ENCODE measurements around the gene CROCC. TPM values are rescaled to one million over a fixed set of nuclear protein-coding genes. Genes with fewer than 3 reads are reported as not detected.

Gene CROCC
- total and polyA plus RNA-seq, 2 experiments from 2014 or later, result 15.1 to 106 TPM

DNA sequence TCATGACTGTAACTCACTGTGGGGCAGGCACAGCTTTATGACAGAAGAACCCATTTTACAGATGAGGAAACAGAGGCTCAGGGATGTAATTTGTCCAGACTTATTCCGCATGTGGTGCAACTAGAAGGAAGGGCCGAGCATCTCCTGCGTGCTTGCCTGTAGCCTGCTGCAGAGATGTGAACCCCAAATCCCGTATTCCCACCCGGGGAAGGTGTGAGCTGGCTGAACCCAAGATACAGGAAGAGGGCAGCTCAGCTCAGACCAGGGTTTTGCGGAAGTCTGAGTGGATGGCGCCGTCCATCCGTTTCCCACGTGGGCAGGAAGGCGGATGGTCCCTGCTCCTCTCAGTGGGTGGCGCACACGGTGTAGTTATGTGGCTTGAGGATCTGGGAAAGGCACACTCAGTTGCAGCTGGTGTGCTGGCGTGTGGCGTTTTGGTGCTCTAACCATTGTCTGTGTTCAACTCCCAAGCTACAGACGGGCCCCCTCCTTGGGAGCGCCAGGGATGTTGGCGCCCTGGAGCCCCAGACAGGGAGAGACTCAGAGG is 1.2 kb downstream of the CROCC start:
- H3K27ac ChIP-seq (ENCODE audit: low read depth), result peak overlapping the region; percentile 61; the same call in 1 of the 2 replicates
- H3K9me2 ChIP-seq (ENCODE audit: insufficient read depth), result no peaks in the 10 kb centered on the region
- peaks cover 47% of the 10 kb centered on the region for H3K79me2 ChIP-seq (replicated peaks; ENCODE audit: insufficient read depth)
- DNase-seq (ENCODE audit: low spot score) (peak; percentile 46), ATAC-seq (no peak)
- H3K4me2 ChIP-seq, result peak overlapping the region; percentile 95
- H3K4me1 Mint-ChIP-seq, result peaks cover 52% of the 10 kb centered on the region
- no peaks in the 10 kb centered on the region for H3K36me3 ChIP-seq (ENCODE audit: insufficient read depth)
- peaks cover 36% of the 10 kb centered on the region for H3K4me1 ChIP-seq (ENCODE audit: insufficient read depth)
- no peak overlapping the region; the same call in 1 of the 2 replicates for H3K27ac Mint-ChIP-seq
- H3F3A ChIP-seq (replicated peaks; ENCODE audit: low read depth), result peaks cover 55% of the 10 kb centered on the region
- peaks cover 12% of the 10 kb centered on the region; the same call in 1 of the 3 replicates for H3K36me3 Mint-ChIP-seq (ENCODE audit: low read depth)
- no peak for TF ChIP-seq POLR2AphosphoS5 (IDR thresholded peaks at IDR 0.05; ENCODE audit: low read depth)
- no peak for TF ChIP-seq EZH2phosphoT487 (IDR thresholded peaks at IDR 0.05; ENCODE audit: unreplicated experiment)
- TF ChIP-seq, protein P1, sequence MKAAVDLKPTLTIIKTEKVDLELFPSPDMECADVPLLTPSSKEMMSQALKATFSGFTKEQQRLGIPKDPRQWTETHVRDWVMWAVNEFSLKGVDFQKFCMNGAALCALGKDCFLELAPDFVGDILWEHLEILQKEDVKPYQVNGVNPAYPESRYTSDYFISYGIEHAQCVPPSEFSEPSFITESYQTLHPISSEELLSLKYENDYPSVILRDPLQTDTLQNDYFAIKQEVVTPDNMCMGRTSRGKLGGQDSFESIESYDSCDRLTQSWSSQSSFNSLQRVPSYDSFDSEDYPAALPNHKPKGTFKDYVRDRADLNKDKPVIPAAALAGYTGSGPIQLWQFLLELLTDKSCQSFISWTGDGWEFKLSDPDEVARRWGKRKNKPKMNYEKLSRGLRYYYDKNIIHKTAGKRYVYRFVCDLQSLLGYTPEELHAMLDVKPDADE (IDR thresholded peaks at IDR 0.05), result no peak
- TF ChIP-seq ZNF462 (CRISPR knock-in tag; IDR thresholded peaks at IDR 0.05), result no peak
- TF ChIP-seq CTCF (conservative IDR thresholded peaks at IDR 0.05; ENCODE audit: low read depth in 2 of 2), result peak in 1 of 2 experiments; percentile 27; a peak in 2 of 4 replicates
- no peak for TF ChIP-seq REST (IDR thresholded peaks at IDR 0.05; ENCODE audit: unreplicated experiment)
- TF ChIP-seq CREB1 (CRISPR knock-in tag; IDR thresholded peaks at IDR 0.05; ENCODE audit: low read depth), result no peak
- no peak for TF ChIP-seq JUNB (IDR thresholded peaks at IDR 0.05; ENCODE audit: unreplicated experiment)
- TF ChIP-seq NANOG (IDR thresholded peaks at IDR 0.05; ENCODE audit: borderline replicate concordance), result no peak
- peaks cover 36% of the 10 kb centered on the region for H4K20me1 ChIP-seq (replicated peaks; ENCODE audit: insufficient read depth)
- peak overlapping the region; percentile 92 for H3K4me3 Mint-ChIP-seq
- H3K9me3 Mint-ChIP-seq, result no peaks in the 10 kb centered on the region
- H3K27me3 Mint-ChIP-seq (ENCODE audit: insufficient read depth, low read depth, poor library complexity), result peaks cover 28% of the 10 kb centered on the region
- H2AFZ ChIP-seq, result no peak overlapping the region
- H3K27me3 ChIP-seq (ENCODE audit: insufficient read depth), result no peaks in the 10 kb centered on the region
- H3K4me3 ChIP-seq, result peak overlapping the region; percentile 70
